Liver (tissue), 3 donors: Measurements from ENCODE around the gene CLEC4E.

ENCODE experiments used
- GABPA ChIP-seq, 2 donors: IDR thresholded peaks in 1 of 2; conservative IDR thresholded peaks in 1 of 2; 2 replicates each; pipeline ENCODE4 v1.6.1; 2016; ENCODE audit warnings: antibody characterized with exemption in 2 of 2, mild to moderate bottlenecking in 1 of 2, moderate library complexity in 1 of 2
- JUND ChIP-seq, 2 donors: IDR thresholded peaks; 2 replicates each; pipeline ENCODE4 v1.6.1; 2016; ENCODE audit warnings: antibody characterized with exemption in 2 of 2
- RXRA ChIP-seq, 2 donors: IDR thresholded peaks; 2 replicates each; pipeline ENCODE4 v1.6.1; 2017 to 2018; ENCODE audit warnings: antibody characterized with exemption in 2 of 2, mild to moderate bottlenecking in 1 of 2
- SP1 ChIP-seq: IDR thresholded peaks from 2 replicates; pipeline ENCODE4 v1.6.1; 2018; ENCODE audit warnings: antibody characterized with exemption, mild to moderate bottlenecking
- TAF1 ChIP-seq: conservative IDR thresholded peaks from 2 replicates; pipeline ENCODE4 v1.6.1; 2016; ENCODE audit warnings: antibody characterized with exemption, mild to moderate bottlenecking
- YY1 ChIP-seq: IDR thresholded peaks from 2 replicates; pipeline ENCODE4 v1.6.1; 2016; ENCODE audit warnings: antibody characterized with exemption, mild to moderate bottlenecking
- TF ChIP-seq, protein P1 (sequence below): fragments of 150-350 bp; IDR thresholded peaks from 2 replicates; pipeline ENCODE4 v1.5.1; 2017; ENCODE audit warnings: improper control_type of control experiment, low read depth, low read length; ENCODE audit not compliant: missing input control
- TF ChIP-seq, protein P2 (sequence below): IDR thresholded peaks from 2 replicates; pipeline ENCODE4 v1.6.1; 2016; ENCODE audit warnings: antibody characterized with exemption, mild to moderate bottlenecking
- TF ChIP-seq, protein P3 (sequence below): IDR thresholded peaks from 2 replicates; pipeline ENCODE4 v1.6.1; 2016; ENCODE audit warnings: antibody characterized with exemption
- TF ChIP-seq, protein P4 (sequence below): IDR thresholded peaks from 2 replicates; pipeline ENCODE4 v1.6.1; 2016; ENCODE audit warnings: antibody characterized with exemption
- donor health status: healthy.
- donor health status: healthy.

DNA sequence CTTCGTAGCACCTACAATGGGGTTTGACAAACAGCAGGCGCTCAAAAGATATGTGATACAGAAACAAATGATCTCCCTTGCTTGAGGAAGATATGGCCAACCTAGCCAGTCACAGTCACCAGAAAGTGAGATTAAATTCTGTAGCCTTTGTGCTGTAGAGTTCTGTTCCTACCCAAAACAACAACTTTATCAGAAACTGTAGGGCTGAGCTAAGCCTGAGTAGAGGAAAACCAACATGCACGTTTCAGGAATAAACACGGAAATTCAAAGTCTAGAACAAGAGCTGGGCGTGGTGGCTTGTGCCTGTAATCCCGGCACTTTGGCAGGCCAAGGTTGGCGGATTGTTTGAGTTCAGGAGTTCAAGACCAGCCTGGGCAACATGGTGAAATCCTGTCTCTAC lies 49.0 kb upstream of the CLEC4E start:
- TF ChIP-seq, protein P1, sequence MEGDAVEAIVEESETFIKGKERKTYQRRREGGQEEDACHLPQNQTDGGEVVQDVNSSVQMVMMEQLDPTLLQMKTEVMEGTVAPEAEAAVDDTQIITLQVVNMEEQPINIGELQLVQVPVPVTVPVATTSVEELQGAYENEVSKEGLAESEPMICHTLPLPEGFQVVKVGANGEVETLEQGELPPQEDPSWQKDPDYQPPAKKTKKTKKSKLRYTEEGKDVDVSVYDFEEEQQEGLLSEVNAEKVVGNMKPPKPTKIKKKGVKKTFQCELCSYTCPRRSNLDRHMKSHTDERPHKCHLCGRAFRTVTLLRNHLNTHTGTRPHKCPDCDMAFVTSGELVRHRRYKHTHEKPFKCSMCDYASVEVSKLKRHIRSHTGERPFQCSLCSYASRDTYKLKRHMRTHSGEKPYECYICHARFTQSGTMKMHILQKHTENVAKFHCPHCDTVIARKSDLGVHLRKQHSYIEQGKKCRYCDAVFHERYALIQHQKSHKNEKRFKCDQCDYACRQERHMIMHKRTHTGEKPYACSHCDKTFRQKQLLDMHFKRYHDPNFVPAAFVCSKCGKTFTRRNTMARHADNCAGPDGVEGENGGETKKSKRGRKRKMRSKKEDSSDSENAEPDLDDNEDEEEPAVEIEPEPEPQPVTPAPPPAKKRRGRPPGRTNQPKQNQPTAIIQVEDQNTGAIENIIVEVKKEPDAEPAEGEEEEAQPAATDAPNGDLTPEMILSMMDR: no peak
- TF ChIP-seq GABPA (IDR thresholded peaks at IDR 0.05 in 1 of 2, conservative IDR thresholded peaks at IDR 0.05 in 1 of 2) (no peak), YY1 (no peak), TAF1 (no peak), JUND (IDR thresholded peaks at IDR 0.05) (no peak), RXRA (IDR thresholded peaks at IDR 0.05) (no peak), SP1 (no peak)
- TF ChIP-seq, protein P2, sequence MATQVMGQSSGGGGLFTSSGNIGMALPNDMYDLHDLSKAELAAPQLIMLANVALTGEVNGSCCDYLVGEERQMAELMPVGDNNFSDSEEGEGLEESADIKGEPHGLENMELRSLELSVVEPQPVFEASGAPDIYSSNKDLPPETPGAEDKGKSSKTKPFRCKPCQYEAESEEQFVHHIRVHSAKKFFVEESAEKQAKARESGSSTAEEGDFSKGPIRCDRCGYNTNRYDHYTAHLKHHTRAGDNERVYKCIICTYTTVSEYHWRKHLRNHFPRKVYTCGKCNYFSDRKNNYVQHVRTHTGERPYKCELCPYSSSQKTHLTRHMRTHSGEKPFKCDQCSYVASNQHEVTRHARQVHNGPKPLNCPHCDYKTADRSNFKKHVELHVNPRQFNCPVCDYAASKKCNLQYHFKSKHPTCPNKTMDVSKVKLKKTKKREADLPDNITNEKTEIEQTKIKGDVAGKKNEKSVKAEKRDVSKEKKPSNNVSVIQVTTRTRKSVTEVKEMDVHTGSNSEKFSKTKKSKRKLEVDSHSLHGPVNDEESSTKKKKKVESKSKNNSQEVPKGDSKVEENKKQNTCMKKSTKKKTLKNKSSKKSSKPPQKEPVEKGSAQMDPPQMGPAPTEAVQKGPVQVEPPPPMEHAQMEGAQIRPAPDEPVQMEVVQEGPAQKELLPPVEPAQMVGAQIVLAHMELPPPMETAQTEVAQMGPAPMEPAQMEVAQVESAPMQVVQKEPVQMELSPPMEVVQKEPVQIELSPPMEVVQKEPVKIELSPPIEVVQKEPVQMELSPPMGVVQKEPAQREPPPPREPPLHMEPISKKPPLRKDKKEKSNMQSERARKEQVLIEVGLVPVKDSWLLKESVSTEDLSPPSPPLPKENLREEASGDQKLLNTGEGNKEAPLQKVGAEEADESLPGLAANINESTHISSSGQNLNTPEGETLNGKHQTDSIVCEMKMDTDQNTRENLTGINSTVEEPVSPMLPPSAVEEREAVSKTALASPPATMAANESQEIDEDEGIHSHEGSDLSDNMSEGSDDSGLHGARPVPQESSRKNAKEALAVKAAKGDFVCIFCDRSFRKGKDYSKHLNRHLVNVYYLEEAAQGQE: no peak
- TF ChIP-seq, protein P3, sequence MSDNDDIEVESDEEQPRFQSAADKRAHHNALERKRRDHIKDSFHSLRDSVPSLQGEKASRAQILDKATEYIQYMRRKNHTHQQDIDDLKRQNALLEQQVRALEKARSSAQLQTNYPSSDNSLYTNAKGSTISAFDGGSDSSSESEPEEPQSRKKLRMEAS: no peak
- TF ChIP-seq, protein P4, sequence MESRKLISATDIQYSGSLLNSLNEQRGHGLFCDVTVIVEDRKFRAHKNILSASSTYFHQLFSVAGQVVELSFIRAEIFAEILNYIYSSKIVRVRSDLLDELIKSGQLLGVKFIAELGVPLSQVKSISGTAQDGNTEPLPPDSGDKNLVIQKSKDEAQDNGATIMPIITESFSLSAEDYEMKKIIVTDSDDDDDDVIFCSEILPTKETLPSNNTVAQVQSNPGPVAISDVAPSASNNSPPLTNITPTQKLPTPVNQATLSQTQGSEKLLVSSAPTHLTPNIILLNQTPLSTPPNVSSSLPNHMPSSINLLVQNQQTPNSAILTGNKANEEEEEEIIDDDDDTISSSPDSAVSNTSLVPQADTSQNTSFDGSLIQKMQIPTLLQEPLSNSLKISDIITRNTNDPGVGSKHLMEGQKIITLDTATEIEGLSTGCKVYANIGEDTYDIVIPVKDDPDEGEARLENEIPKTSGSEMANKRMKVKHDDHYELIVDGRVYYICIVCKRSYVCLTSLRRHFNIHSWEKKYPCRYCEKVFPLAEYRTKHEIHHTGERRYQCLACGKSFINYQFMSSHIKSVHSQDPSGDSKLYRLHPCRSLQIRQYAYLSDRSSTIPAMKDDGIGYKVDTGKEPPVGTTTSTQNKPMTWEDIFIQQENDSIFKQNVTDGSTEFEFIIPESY: no peak
